Stomach (tissue), 9 donors: ENCODE measurements around the gene RBM10. TPM values are rescaled to one million over a fixed set of nuclear protein-coding genes. Genes with fewer than 3 reads are reported as not detected.

Experiments used
- DNase-seq, 2 donors: peaks; one replicate each; pipeline versions ENCODE4 v3.0.0 to v3.0.0-alpha.2; 2013 to 2019
- H3K27ac ChIP-seq, 5 donors: fragments of 200-600 bp in 4 of 5; sonication (generic) in 4 of 5; one replicate each; pipeline ENCODE4 v1.5.1; 2013 to 2019; ENCODE audit warnings: mild to moderate bottlenecking in 1 of 5, moderate library complexity in 1 of 5
- H3K27me3 ChIP-seq, 3 donors: fragments of 200-600 bp; sonication (generic); one replicate each; pipeline ENCODE4 v1.5.1; 2017 to 2019; ENCODE audit warnings: mixed run types in 1 of 3
- H3K36me3 ChIP-seq, 4 donors: fragments of 200-600 bp; sonication (generic); 1 replicate in 3 of 4; 2 replicates in 1 of 4; pipeline ENCODE4 v1.5.1; 2016 to 2019
- H3K4me1 ChIP-seq, 4 donors: fragments of 200-600 bp; sonication (generic); one replicate each; pipeline ENCODE4 v1.5.1; 2016 to 2019
- H3K4me3 ChIP-seq, 4 donors: fragments of 200-600 bp; sonication (generic) in 3 of 4; one replicate each; pipeline ENCODE4 v1.5.1; 2016 to 2019; ENCODE audit warnings: mild to moderate bottlenecking in 1 of 4
- H3K9me3 ChIP-seq, 4 donors: fragments of 200-600 bp; sonication (generic); one replicate each; pipeline ENCODE4 v1.5.1; 2016 to 2019
- CTCF ChIP-seq, 7 experiments: fragments of 450-650 bp in 4 of 7; fragments of 200-600 bp in 3 of 7; sonication (generic) in 3 of 7; IDR thresholded peaks; one replicate each; pipeline ENCODE4 v1.5.1; 2016 to 2019; ENCODE audit warnings: antibody characterized with exemption in 7 of 7, control low read depth in 2 of 7, mild to moderate bottlenecking in 1 of 7
- EP300 ChIP-seq: sonication (generic); formaldehyde crosslinking; IDR thresholded peaks from one replicate; pipeline ENCODE4 v1.6.1; 2017; ENCODE audit warnings: antibody characterized with exemption
- POLR2A ChIP-seq, 4 donors: fragments of 450-650 bp; IDR thresholded peaks; one replicate each; pipeline ENCODE4 v1.6.1; 2016; ENCODE audit warnings: antibody characterized with exemption in 4 of 4, control low read depth in 2 of 4, mild to moderate bottlenecking in 1 of 4, moderate library complexity in 1 of 4
- POLR2AphosphoS5 ChIP-seq, 3 donors: sonication (generic); formaldehyde crosslinking; IDR thresholded peaks; one replicate each; pipeline ENCODE4 v1.6.1; 2016; ENCODE audit warnings: antibody characterized with exemption in 3 of 3
- WGBS, 5 donors: extraction: QIAGEN DNeasy Blood & Tissue Kit in 3 of 5; methylation state at CpG; one replicate each; pipeline versions ENCODE4 v1.1.5 to v1.1.7; 2013 to 2018; 5-methylcytosine and 5-hydroxymethylcytosine counted together
- intact Hi-C: fragments of 100-400 bp; cut with DNase I; formaldehyde crosslinking; loops from one replicate; pipeline ENCODE4 v1.15.1; 2023; ENCODE audit warnings: low total_unique reads
- polyA plus RNA-seq, 3 donors: library from polyadenylated mRNA; stranded (reverse); fragments of 200-250 nt; gene quantifications; one replicate each; pipeline ENCODE4 v1.2.3, GENCODE V29; 2013
- total RNA-seq, 5 donors: library from RNA; depleted of rRNA; stranded (reverse); fragments of >200 nt; gene quantifications; one replicate each; pipeline versions ENCODE4 v1.1.0 to v1.2.3, GENCODE V29; 2014 to 2016
- donor health status: healthy with polysubstance abuse.
- donor health status: Bipolar disorder and iron deficiency.
- donor health status: healthy.

The RBM10 gene
- total and polyA plus RNA-seq, 8 donors, result 1.8 to 51.3 (median 24.9) TPM

- peaks cover 0 to 15% (median 0%) of the 10 kb centered on the region in 3 donors for H3K27me3 ChIP-seq
- intact Hi-C loops, result no loop called here
- peak overlapping the region; percentile 49 to 67 (median 54) for H3K4me3 ChIP-seq
- H3K36me3 ChIP-seq, result peaks cover 8 to 25% (median 23%) of the 10 kb centered on the region in 4 donors
- DNase-seq, result no peak
- TF ChIP-seq CTCF (IDR thresholded peaks at IDR 0.05) (no peak), EP300 (no peak), POLR2A (IDR thresholded peaks at IDR 0.05) (no peak), POLR2AphosphoS5 (IDR thresholded peaks at IDR 0.05) (no peak)
- peaks cover 0 to 7% (median 0%) of the 10 kb centered on the region in 4 donors for H3K4me1 ChIP-seq
- 53 to 68% (median 60%) methylated on average over 5 to 8 of the region's 8 CpGs for WGBS, 5 donors
- peak overlapping the region; percentile 90 to 98 (median 97) for H3K27ac ChIP-seq
- no peaks in the 10 kb centered on the region for H3K9me3 ChIP-seq
Measured at GRCh38 chrX:47232197-47232802, 87.3 kb downstream of the RBM10 start.

- H3K9me3 ChIP-seq, result no peaks in the 10 kb centered on the region
- H3K27ac ChIP-seq, result peak within 1 kb of the TSS; percentile 90 to 98 (median 97)
- H3K4me1 ChIP-seq, result peaks cover 0 to 7% (median 0%) of the 10 kb centered on the region in 4 donors
- H3K27me3 ChIP-seq, result peaks cover 0 to 15% (median 0%) of the 10 kb centered on the region in 3 donors
- peak; percentile 38 to 89 for DNase-seq
- WGBS, 5 donors, result 0 to 32% (median 10%) methylated on average over 13 to 46 of the region's 46 CpGs
- TF ChIP-seq CTCF (IDR thresholded peaks at IDR 0.05) (no peak), EP300 (no peak), POLR2AphosphoS5 (IDR thresholded peaks at IDR 0.05) (peak in 2 of 3 donors; percentile 66 to 85), POLR2A (IDR thresholded peaks at IDR 0.05) (peak in 1 of 4 donors; percentile 30)
- peak within 1 kb of the TSS; percentile 49 to 67 (median 54) for H3K4me3 ChIP-seq
- intact Hi-C loops, result no loop called here
- H3K36me3 ChIP-seq, result peaks cover 8 to 20% (median 18%) of the 10 kb centered on the region in 4 donors
Measured at GRCh38 chrX:47232803-47233332, 87.8 kb downstream of the RBM10 start, which contains the start of gene USP11. TSS of gene USP11 (plus strand) at chrX:47233009. CDS start at chrX:47233044, 35 bp downstream.

- peak; percentile 93 to 98 for DNase-seq
- TF ChIP-seq CTCF (IDR thresholded peaks at IDR 0.05) (no peak), POLR2AphosphoS5 (IDR thresholded peaks at IDR 0.05) (peak in 2 of 3 donors; percentile 36 to 50), POLR2A (IDR thresholded peaks at IDR 0.05) (peak in 1 of 4 donors; percentile 65)
Measured at GRCh38 chrX:47233333-47234113, 88.5 kb downstream of the RBM10 start.

GRCh38 chrX:47234583-47234982, 89.6 kb downstream of the RBM10 start:
- no peak for DNase-seq
- H3K27ac ChIP-seq, result peak overlapping the region in 4 of 5 donors; percentile 90 to 98 (median 97)
- intact Hi-C loops, result no loop called here
- peaks cover 0 to 7% (median 0%) of the 10 kb centered on the region in 4 donors for H3K4me1 ChIP-seq
- H3K9me3 ChIP-seq, result no peaks in the 10 kb centered on the region
- WGBS, 5 donors, result 48 to 62% (median 59%) methylated on average over 3 of the region's 3 CpGs
- TF ChIP-seq POLR2AphosphoS5 (IDR thresholded peaks at IDR 0.05), result no peak
- no peak for TF ChIP-seq CTCF (IDR thresholded peaks at IDR 0.05)
- TF ChIP-seq EP300, result no peak
- TF ChIP-seq POLR2A (IDR thresholded peaks at IDR 0.05), result no peak
- peak overlapping the region; percentile 49 to 67 (median 54) for H3K4me3 ChIP-seq
- peaks cover 0 to 6% (median 4%) of the 10 kb centered on the region in 4 donors for H3K36me3 ChIP-seq
- H3K27me3 ChIP-seq, result peaks cover 0 to 15% (median 0%) of the 10 kb centered on the region in 3 donors

More at GRCh38 chrX:47233333-47234113, 88.5 kb downstream of the RBM10 start:
- H3K9me3 ChIP-seq, result no peaks in the 10 kb centered on the region
- H3K27ac ChIP-seq, result peak overlapping the region; percentile 90 to 98 (median 97)
- intact Hi-C loops, result no loop called here
- peaks cover 0 to 15% (median 0%) of the 10 kb centered on the region in 3 donors for H3K27me3 ChIP-seq
- 0 to 28% (median 5%) methylated on average over 43 to 51 of the region's 51 CpGs for WGBS, 5 donors
- H3K4me1 ChIP-seq, result peaks cover 0 to 7% (median 0%) of the 10 kb centered on the region in 4 donors
- peak overlapping the region; percentile 49 to 67 (median 54) for H3K4me3 ChIP-seq
- H3K36me3 ChIP-seq, result peaks cover 6 to 14% (median 13%) of the 10 kb centered on the region in 4 donors
